NCI-H146 treated with DMSO at 0.1 percent for 48 hours (cell line): ENCODE results near the gene AZGP1.
A peak's percentile ranks its signal among the peaks of the same experiment; 100 is the strongest.
"Not testable (repeated sequence)": the region's sequence is repeated elsewhere in the genome, so short reads cannot be mapped to it uniquely, and the experiment has no call there.

Experiments
- DNase-seq: peaks from one replicate; lab custom pipeline; 2025; ENCODE audit not compliant: unreplicated experiment; lab: John Stamatoyannopoulos, UW

The AZGP1 gene

DNA sequence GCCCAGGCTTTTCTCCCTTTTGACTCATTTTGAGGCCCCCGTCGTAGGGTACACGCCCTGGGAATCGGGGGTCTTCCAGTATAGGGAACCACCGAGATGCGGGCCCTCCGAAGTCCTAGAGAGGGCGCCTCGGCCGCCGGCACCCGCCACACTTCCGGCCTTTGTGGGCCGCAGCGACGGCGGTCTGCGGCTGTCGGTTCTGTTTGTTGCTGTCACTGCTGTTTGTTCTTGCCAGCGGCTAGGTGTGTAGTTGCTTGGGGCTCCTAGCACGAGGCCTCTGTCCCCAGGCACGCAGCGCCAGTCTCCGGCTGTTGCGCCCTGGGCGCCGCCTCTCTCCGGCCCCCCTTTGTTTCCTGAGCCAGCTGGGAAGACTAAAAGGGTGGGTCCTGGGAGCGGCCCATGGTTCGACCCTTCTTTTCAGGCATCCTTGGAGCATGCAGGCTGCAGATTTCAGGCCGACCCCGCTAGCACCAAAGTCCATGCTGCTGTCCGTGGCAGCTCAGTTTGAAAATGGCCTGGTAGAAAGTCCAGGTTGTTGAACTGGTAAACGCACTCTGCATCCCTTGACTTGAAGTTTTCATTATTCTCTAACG lies 21.8 kb upstream of the AZGP1 start:
- DNase-seq = peak; percentile 76

GRCh38 chr7:99996755-99997544 lies 21.1 kb upstream of the AZGP1 start:
- no peak for DNase-seq

GRCh38 chr7:99994819-99995218 lies 19.0 kb upstream of the AZGP1 start:
- no peak for DNase-seq

DNA sequence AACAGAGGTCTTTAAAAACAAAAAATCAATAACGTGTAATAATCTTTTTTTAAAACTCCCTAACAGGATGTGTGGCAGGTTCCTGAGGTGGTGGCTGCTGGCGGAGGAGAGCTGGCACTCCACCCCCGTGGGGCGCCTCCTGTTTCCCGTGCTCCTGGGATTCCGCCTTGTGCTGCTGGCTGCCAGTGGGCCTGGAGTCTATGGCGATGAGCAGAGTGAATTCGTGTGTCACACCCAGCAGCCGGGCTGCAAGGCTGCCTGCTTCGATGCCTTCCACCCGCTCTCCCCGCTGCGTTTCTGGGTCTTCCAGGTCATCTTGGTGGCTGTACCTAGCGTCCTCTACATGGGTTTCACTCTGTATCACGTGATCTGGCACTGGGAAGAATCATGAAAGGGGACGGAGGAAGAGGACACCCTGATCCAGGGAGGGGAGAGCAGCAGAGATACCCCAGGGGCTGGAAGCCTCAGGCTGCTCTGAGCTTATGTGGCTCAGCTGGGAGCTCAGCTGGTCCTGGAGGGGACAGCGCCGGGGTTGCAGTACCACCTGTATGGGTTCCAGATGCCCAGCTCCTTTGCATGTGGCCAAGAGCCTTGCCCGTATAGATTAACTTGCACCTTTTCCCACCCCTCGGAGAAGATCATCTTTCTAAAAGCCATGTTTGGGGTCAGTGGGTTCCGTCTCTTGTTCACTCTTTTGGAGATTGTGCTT lies 16.7 kb upstream of the AZGP1 start:
- DNase-seq = no peak

DNA sequence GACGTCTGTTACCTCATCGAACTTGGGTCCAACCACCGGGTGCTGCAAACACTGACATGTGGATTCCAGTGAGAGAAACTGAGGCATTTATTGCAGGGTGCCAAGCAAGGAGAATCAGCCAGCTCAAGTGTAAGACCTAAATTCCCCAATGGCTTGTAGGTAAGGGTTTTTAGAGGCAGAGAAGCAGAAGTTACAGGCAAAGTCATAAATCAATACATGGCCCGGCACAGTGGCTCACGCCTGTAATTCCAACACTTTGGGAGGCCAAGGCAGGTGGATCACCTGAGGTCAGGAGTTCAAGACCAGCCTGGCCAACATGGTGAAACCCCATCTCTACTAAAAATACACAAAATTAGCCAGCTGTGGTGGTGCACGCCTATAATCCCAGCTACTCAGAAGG lies 15.7 kb upstream of the AZGP1 start:
- not testable (repeated sequence) for DNase-seq

DNA sequence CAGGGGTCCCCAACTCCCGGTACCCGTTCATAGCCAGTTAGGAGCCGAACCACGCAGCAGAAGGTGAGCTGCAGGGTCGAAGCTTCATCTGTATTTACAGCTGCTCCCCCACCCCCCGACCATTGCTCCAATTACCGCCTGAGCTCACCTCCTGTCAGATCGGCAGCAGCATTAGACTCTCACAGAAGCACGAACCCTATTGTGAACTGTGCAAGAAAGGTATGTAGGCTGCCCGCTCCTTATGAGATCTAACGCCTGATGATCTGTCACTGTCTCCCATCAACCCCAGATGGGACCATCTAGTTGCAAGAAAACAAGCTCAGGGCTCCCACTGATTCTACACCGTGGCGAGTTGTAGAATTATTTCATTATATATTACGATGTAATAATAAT lies 14.6 kb upstream of the AZGP1 start:
- peak; percentile 17 for DNase-seq

DNA sequence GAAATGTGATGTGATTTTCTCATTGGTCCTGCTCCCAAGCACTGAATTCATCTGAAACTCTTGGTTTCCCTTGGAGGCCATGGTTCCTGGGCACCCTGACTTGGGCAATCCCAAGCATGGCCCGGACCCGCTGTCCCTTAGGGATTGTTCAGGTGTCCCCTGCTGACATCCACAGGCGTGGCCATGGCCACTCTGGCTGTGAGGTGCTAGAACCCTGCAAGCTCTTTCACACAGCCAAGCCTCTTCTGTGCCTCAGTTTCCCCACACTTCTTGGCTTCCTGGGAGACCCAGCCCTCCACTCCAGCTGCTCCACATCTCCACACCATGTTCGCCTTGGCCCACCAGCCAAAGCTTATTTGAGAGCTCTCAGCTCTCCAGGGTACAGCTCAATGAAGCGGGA lies 12.0 kb upstream of the AZGP1 start:
- no peak for DNase-seq

GRCh38 chr7:99987306-99987705 lies 11.5 kb upstream of the AZGP1 start:
- DNase-seq = not testable (repeated sequence)

- DNase-seq = no peak
Measured at GRCh38 chr7:99984593-99984992, 8.8 kb upstream of the AZGP1 start.

GRCh38 chr7:99981066-99981465 lies 5.2 kb upstream of the AZGP1 start:
- DNase-seq = not testable (repeated sequence)

GRCh38 chr7:99980448-99980872 lies 4.6 kb upstream of the AZGP1 start:
- not testable (repeated sequence) for DNase-seq

DNA sequence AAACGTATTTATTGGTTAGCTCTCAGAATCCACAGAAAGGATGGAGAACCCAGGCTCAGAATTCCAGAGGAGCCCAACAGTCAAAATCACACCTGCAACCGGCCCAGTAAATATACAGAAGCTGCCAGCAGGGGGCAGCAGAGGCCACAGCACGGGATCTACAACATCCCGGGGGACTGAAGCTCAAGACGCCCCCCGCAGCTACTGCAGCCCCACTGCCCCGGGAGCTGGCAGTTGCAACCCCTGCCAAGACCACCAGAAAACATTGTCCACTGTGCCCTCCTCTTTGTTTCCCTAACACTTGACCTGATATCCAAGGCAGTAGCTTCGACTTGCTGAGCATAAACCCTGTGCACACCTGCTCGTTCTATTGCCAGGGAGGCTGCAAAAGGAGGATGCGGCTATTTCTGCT lies 4.0 kb upstream of the AZGP1 start:
- peak; percentile 20 for DNase-seq

GRCh38 chr7:99976626-99977025 lies 795 bp upstream of the AZGP1 start:
- no peak for DNase-seq

- DNase-seq = no peak
Measured at GRCh38 chr7:99974681-99975080, 1.1 kb downstream of the AZGP1 start.

GRCh38 chr7:99973817-99974216 lies 2.0 kb downstream of the AZGP1 start:
- not testable (repeated sequence) for DNase-seq

GRCh38 chr7:99971242-99971641 lies 4.6 kb downstream of the AZGP1 start:
- no peak for DNase-seq

DNA sequence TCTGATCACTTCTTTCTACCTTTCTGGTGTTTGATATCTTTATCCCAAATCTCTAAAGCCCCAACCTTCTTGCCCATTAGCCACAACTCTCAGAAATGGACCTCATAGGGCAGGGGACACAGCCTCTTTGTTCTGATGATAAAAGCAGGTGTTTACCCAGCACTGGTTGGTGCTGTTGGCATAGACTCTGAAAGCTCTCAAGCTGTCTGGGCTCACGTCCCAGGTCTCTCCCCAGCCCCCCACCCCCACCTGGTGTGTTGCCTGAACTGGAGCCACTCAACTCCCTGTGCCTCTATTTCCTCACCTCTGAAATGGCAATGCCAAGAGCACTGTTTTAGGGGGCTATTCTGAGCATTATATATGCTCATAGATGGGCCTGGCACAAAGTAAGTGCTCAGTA lies 6.0 kb downstream of the AZGP1 start:
- DNase-seq = not testable (repeated sequence)

- DNase-seq = no peak
Measured at GRCh38 chr7:99969298-99969697, 6.5 kb downstream of the AZGP1 start.

- no peak for DNase-seq
Measured at GRCh38 chr7:99958564-99959227, 17.1 kb downstream of the AZGP1 start.

- DNase-seq = no peak
Measured at GRCh38 chr7:99955247-99955646, 20.6 kb downstream of the AZGP1 start.

DNA sequence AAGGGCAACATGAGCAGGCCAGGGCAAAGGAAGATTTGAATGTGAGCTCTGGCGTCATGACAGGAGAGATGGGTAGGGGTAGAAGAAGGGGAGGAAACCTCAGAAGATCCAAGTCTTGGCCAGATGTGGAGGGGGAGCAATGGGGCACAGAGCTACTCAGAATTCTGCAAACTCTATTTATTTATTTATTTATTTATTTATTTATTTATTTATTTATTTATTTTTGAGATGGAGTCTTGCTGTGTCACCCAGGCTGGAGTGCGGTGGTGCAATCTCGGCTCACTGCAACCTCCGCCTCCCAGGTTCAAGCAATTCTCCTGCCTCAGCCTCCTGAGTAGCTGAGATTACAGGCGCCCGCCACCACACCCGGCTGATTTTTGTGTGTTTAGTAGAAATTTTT lies 21.2 kb downstream of the AZGP1 start:
- not testable (repeated sequence) for DNase-seq
